Fibroblast of pulmonary artery (primary cell): ENCODE results near the gene ZNF628.

ENCODE experiments used
- DNase-seq: peaks from one replicate; pipeline ENCODE4 v3.0.0-alpha.2; 2010; ENCODE audit warnings: low read depth
- H3K4me3 ChIP-seq: replicated peaks from 2 replicates; pipeline ENCODE4 v1.5.1; 2011; ENCODE audit warnings: low read depth, mild to moderate bottlenecking, control low read depth, low read length, moderate library complexity
- CTCF ChIP-seq: IDR thresholded peaks from 2 replicates; pipeline ENCODE4 v1.5.1; 2011; ENCODE audit warnings: mild to moderate bottlenecking, control low read depth, low read length, inconsistent platforms; ENCODE audit errors: missing control alignments

Gene ZNF628

GRCh38 chr19:55490478-55491432 is 14.3 kb downstream of the ZNF628 start:
- no peak overlapping the region for H3K4me3 ChIP-seq
- no peak for TF ChIP-seq CTCF
- DNase-seq, result no peak

GRCh38 chr19:55491546-55492360 is 15.3 kb downstream of the ZNF628 start:
- DNase-seq, result no peak
- H3K4me3 ChIP-seq, result no peak overlapping the region
- no peak for TF ChIP-seq CTCF

- no peak for DNase-seq
- H3K4me3 ChIP-seq, result no peak overlapping the region
- TF ChIP-seq CTCF, result no peak
Measured at GRCh38 chr19:55492362-55492944, 16.0 kb downstream of the ZNF628 start.

- H3K4me3 ChIP-seq, result peak overlapping the region; percentile 65
- DNase-seq, result peak; percentile 45
- TF ChIP-seq CTCF, result no peak
Measured at GRCh38 chr19:55493052-55493644, 16.7 kb downstream of the ZNF628 start.

GRCh38 chr19:55493645-55494171 is 17.3 kb downstream of the ZNF628 start:
- no peak for TF ChIP-seq CTCF

GRCh38 chr19:55494172-55494761 is 17.9 kb downstream of the ZNF628 start:
- DNase-seq, result peak; percentile 94
- H3K4me3 ChIP-seq, result peak overlapping the region; percentile 65
- TF ChIP-seq CTCF, result no peak

More at GRCh38 chr19:55493645-55494171, 17.3 kb downstream of the ZNF628 start:
- H3K4me3 ChIP-seq, result peak overlapping the region; percentile 65
- peak; percentile 48 for DNase-seq
